H9 (cell line): Measurements from ENCODE around the gene KRT8. TPM values are rescaled to one million over a fixed set of nuclear protein-coding genes. Genes with fewer than 3 reads are reported as not detected.

Source experiments
- DNase-seq: peaks from one replicate; pipeline ENCODE4 v3.0.0-alpha.2; 2017
- H2AFZ ChIP-seq: one replicate; pipeline ENCODE4 v1.6.1; 2013; ENCODE audit warnings: mild to moderate bottlenecking, low read length, control low read depth, moderate library complexity
- H2AK5ac ChIP-seq: 2 replicates; pipeline ENCODE4 v1.6.1; 2013; ENCODE audit warnings: low read length, control low read depth, mixed read lengths; ENCODE audit not compliant: insufficient read length
- H2BK120ac ChIP-seq: one replicate; pipeline ENCODE4 v1.6.1; 2013; ENCODE audit warnings: low read depth, mild to moderate bottlenecking, low read length, control low read depth, inconsistent platforms; ENCODE audit not compliant: poor library complexity, severe bottlenecking
- H2BK12ac ChIP-seq: 2 replicates; pipeline ENCODE4 v1.6.1; 2013; ENCODE audit warnings: low read length, control low read depth, mixed read lengths, low read depth; ENCODE audit not compliant: insufficient read length
- H2BK15ac ChIP-seq: 2 replicates; pipeline ENCODE4 v1.6.1; 2013; ENCODE audit warnings: low read depth, low read length, control low read depth
- H2BK20ac ChIP-seq: one replicate; pipeline ENCODE4 v1.6.1; 2013; ENCODE audit warnings: low read depth, mild to moderate bottlenecking, low read length, control low read depth, inconsistent platforms; ENCODE audit not compliant: poor library complexity, severe bottlenecking
- H2BK5ac ChIP-seq: 2 replicates; pipeline ENCODE4 v1.6.1; 2013; ENCODE audit warnings: low read length, control low read depth, mixed read lengths; ENCODE audit not compliant: insufficient read length
- H3K14ac ChIP-seq: 2 replicates; pipeline ENCODE4 v1.6.1; 2013; ENCODE audit warnings: low read length, control low read depth; ENCODE audit not compliant: insufficient read depth
- H3K18ac ChIP-seq: 2 replicates; pipeline ENCODE4 v1.6.1; 2013; ENCODE audit warnings: low read depth, mild to moderate bottlenecking, mixed read lengths, low read length, control low read depth; ENCODE audit not compliant: insufficient read length
- H3K23ac ChIP-seq: 2 replicates; pipeline ENCODE4 v1.6.1; 2013; ENCODE audit warnings: low read length, control low read depth, mixed read lengths, low read depth; ENCODE audit not compliant: insufficient read length
- H3K23me2 ChIP-seq: 2 replicates; pipeline ENCODE4 v1.6.1; 2013; ENCODE audit warnings: low read depth, mild to moderate bottlenecking, mixed read lengths, low read length, control low read depth; ENCODE audit not compliant: insufficient read length, poor library complexity, severe bottlenecking
- H3K27ac ChIP-seq: 2 replicates; pipeline ENCODE4 v1.5.1; 2013; ENCODE audit warnings: low read length, control low read depth, mixed read lengths, low read depth; ENCODE audit not compliant: insufficient read length
- H3K27me3 ChIP-seq: 2 replicates; pipeline ENCODE4 v1.6.1; 2013; ENCODE audit warnings: low read length, control low read depth, inconsistent platforms; ENCODE audit not compliant: insufficient read depth
- H3K4ac ChIP-seq: 2 replicates; pipeline ENCODE4 v1.6.1; 2013; ENCODE audit warnings: low read depth, mild to moderate bottlenecking, control low read depth, inconsistent platforms, low read length, moderate library complexity
- H3K4me1 ChIP-seq: 2 replicates; pipeline ENCODE4 v1.6.1; 2013; ENCODE audit warnings: low read length, control low read depth, inconsistent platforms; ENCODE audit not compliant: insufficient read depth
- H3K4me2 ChIP-seq: 2 replicates; pipeline ENCODE4 v1.6.1; 2013; ENCODE audit warnings: low read length, control low read depth, mixed read lengths; ENCODE audit not compliant: insufficient read length, insufficient read depth
- H3K56ac ChIP-seq: 2 replicates; pipeline ENCODE4 v1.6.1; 2013; ENCODE audit warnings: low read depth, mild to moderate bottlenecking, mixed read lengths, low read length, control low read depth; ENCODE audit not compliant: insufficient read length
- H3K79me1 ChIP-seq: 2 replicates; pipeline ENCODE4 v1.6.1; 2013; ENCODE audit warnings: low read depth, mild to moderate bottlenecking, moderate library complexity, low read length, control low read depth, inconsistent platforms; ENCODE audit not compliant: insufficient read depth, poor library complexity, severe bottlenecking
- H3K79me2 ChIP-seq: 2 replicates; pipeline ENCODE4 v1.6.1; 2013; ENCODE audit warnings: low read length, control low read depth, inconsistent platforms; ENCODE audit not compliant: insufficient read depth
- H3K9ac ChIP-seq: 2 replicates; pipeline ENCODE4 v1.6.1; 2013; ENCODE audit warnings: low read length, control low read depth, mixed read lengths; ENCODE audit not compliant: insufficient read length; ENCODE audit errors: extremely low read depth
- H3K9me3 ChIP-seq: one replicate; pipeline ENCODE4 v1.6.1; 2013; ENCODE audit warnings: low read depth, low read length, inconsistent platforms; ENCODE audit not compliant: control insufficient read depth
- H3T11ph ChIP-seq: one replicate; pipeline ENCODE4 v1.6.1; 2013; ENCODE audit warnings: mild to moderate bottlenecking, low read length, control low read depth, inconsistent platforms
- H4K20me1 ChIP-seq: one replicate; pipeline ENCODE4 v1.6.1; 2013; ENCODE audit not compliant: control insufficient read depth, insufficient read length, insufficient read depth
- H4K5ac ChIP-seq: 2 replicates; pipeline ENCODE4 v1.6.1; 2013; ENCODE audit warnings: low read depth, mild to moderate bottlenecking, mixed read lengths, low read length, control low read depth; ENCODE audit not compliant: insufficient read length
- H4K8ac ChIP-seq: replicated peaks from 2 replicates; pipeline ENCODE4 v1.6.1; 2013; ENCODE audit warnings: low read length, control low read depth, mixed read lengths, low read depth; ENCODE audit not compliant: insufficient read length
- H4K91ac ChIP-seq: 2 replicates; pipeline ENCODE4 v1.6.1; 2013; ENCODE audit warnings: low read depth, mild to moderate bottlenecking, moderate library complexity, mixed read lengths, low read length, control low read depth; ENCODE audit not compliant: insufficient read length
- H3K27ac Mint-ChIP-seq, 3 experiments: 2 replicates in 2 of 3; 3 replicates in 1 of 3; pipeline ENCODE4 v1.8.0; 2020 to 2021; ENCODE audit warnings: mixed read lengths in 3 of 3, mild to moderate bottlenecking in 1 of 3, moderate library complexity in 1 of 3
- H3K27me3 Mint-ChIP-seq: 2 replicates; pipeline ENCODE4 v1.8.0; 2021; ENCODE audit warnings: low read depth, mild to moderate bottlenecking, moderate library complexity, mixed read lengths
- H3K36me3 Mint-ChIP-seq, 3 experiments: 2 replicates in 2 of 3; 3 replicates in 1 of 3; pipeline ENCODE4 v1.8.0; 2020 to 2021; ENCODE audit warnings: low read depth in 3 of 3, mixed read lengths in 3 of 3; ENCODE audit not compliant: insufficient read depth in 1 of 3
- H3K4me1 Mint-ChIP-seq, 2 experiments: 2 replicates each; pipeline ENCODE4 v1.8.0; 2020; ENCODE audit warnings: mixed read lengths in 2 of 2
- H3K4me3 Mint-ChIP-seq, 2 experiments: 2 replicates in 1 of 2; 3 replicates in 1 of 2; pipeline ENCODE4 v1.8.0; 2020 to 2021; ENCODE audit warnings: mild to moderate bottlenecking in 2 of 2, mixed read lengths in 2 of 2, moderate library complexity in 1 of 2
- H3K9me3 Mint-ChIP-seq, 2 experiments: 2 replicates in 1 of 2; 3 replicates in 1 of 2; pipeline ENCODE4 v1.8.0; 2020; ENCODE audit warnings: mild to moderate bottlenecking in 2 of 2, mixed read lengths in 2 of 2, moderate library complexity in 1 of 2
- WGBS: extraction: QIAGEN DNeasy Blood & Tissue Kit; methylation state at CpG from one replicate; pipeline ENCODE4 v1.1.7; 2013; ENCODE audit warnings: missing lambda C conversion rate, low lambda C conversion rate, mixed read lengths; ENCODE audit not compliant: insufficient read length; ENCODE audit errors: extremely low coverage; 5-methylcytosine and 5-hydroxymethylcytosine counted together
- total RNA-seq: library from RNA; stranded (reverse); gene quantifications from 2 replicates; pipeline ENCODE4 v1.2.1, GENCODE V29; 2021
- TF ChIP-seq, protein P1 (sequence below): fragments of 200-600 bp; sonication (generic); conservative IDR thresholded peaks from 3 replicates; pipeline ENCODE4 v1.8.0; 2021; ENCODE audit warnings: antibody characterized with exemption, mild to moderate bottlenecking

Gene KRT8
- total RNA-seq, 1 experiment from 2014 or later: 244 TPM

DNA sequence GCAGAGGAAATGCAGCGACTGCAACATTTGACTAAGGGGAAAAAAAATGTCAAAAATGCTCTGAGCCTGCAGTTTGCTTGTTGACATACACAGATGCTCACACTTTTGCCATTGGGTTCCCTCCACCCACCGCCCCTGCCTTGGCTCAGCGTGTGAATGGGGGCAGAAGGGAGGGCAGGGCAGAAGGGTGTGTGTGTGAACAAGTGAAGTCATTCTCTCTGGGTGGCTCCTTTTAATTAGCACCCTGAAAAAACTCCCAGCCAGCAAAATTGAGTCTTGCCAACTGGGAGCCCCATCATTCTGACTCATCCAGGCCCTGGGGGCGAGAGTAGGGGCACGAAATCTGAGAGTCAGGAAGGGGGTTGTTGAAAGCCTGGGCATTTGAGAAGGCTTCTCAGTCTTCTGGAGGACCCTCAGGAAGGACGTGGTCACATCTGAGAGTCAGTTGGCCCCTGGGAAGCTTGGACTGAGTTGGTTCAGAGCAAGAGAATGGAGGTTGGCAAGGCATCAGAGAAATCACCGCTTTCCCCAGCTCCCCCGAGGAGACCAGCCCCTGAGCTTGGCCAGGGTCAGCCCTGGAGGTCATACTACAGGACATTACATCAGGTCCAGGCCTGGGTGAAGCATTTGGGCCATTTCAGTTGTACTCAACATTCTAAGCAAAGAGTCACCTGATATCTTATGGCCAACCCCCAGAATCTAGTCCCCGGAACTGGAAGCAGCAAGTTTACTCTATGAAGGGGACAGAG, 33.4 kb downstream of the KRT8 start:
- no peak overlapping the region for H4K5ac ChIP-seq

More for the DNA sequence above, 33.4 kb downstream of the KRT8 start:
- Mint-ChIP-seq H3K27me3 (peaks cover 45% of the 10 kb centered on the region), H3K4me3 (no peak overlapping the region), H3K9me3 (no peaks in the 10 kb centered on the region), H3K4me1 (peaks cover 10 to 21% of the 10 kb centered on the region in 2 experiments), H3K27ac (no peak overlapping the region), H3K36me3 (no peaks in the 10 kb centered on the region)
- Histone ChIP-seq H3K23ac (no peak overlapping the region), H2BK20ac (no peak overlapping the region), H2BK15ac (no peak overlapping the region), H3K27ac (no peak overlapping the region), H3K9me3 (no peaks in the 10 kb centered on the region), H3K79me2 (no peaks in the 10 kb centered on the region), H3K14ac (no peak overlapping the region), H3T11ph (no peak overlapping the region), H3K56ac (no peak overlapping the region), H4K91ac (no peak overlapping the region), H3K4me1 (no peaks in the 10 kb centered on the region), H3K23me2 (peaks cover 3% of the 10 kb centered on the region), H2BK5ac (no peak overlapping the region), H3K9ac (no peak overlapping the region), H2AFZ (no peak overlapping the region), H4K8ac (no peak overlapping the region), H3K27me3 (no peaks in the 10 kb centered on the region; the same call in 1 of the 2 replicates), H2BK12ac (no peak overlapping the region), H3K4me2 (no peak overlapping the region), H3K79me1 (no peaks in the 10 kb centered on the region), H3K4ac (no peak overlapping the region), H2AK5ac (no peak overlapping the region), H4K20me1 (no peaks in the 10 kb centered on the region), H2BK120ac (no peak overlapping the region), H3K18ac (no peak overlapping the region)
- no CpG with 5 or more reads among the region's 9 CpGs for WGBS
- TF ChIP-seq, protein P1, sequence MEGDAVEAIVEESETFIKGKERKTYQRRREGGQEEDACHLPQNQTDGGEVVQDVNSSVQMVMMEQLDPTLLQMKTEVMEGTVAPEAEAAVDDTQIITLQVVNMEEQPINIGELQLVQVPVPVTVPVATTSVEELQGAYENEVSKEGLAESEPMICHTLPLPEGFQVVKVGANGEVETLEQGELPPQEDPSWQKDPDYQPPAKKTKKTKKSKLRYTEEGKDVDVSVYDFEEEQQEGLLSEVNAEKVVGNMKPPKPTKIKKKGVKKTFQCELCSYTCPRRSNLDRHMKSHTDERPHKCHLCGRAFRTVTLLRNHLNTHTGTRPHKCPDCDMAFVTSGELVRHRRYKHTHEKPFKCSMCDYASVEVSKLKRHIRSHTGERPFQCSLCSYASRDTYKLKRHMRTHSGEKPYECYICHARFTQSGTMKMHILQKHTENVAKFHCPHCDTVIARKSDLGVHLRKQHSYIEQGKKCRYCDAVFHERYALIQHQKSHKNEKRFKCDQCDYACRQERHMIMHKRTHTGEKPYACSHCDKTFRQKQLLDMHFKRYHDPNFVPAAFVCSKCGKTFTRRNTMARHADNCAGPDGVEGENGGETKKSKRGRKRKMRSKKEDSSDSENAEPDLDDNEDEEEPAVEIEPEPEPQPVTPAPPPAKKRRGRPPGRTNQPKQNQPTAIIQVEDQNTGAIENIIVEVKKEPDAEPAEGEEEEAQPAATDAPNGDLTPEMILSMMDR: no peak
- no peak for DNase-seq
